Stimulated activated CD4-positive, alpha-beta T cell treated with anti-CD3 and anti-CD28 coated beads, Interleukin-1b, Interleukin-23, amount 100 ng/mL, for 1 hour (primary cell): ENCODE results near the gene ABCC1.
"Not testable (repeated sequence)": the region's sequence is repeated elsewhere in the genome, so short reads cannot be mapped to it uniquely, and the experiment has no call there.

Experiments
- DNase-seq, 2 donors: peaks; one replicate each; pipeline ENCODE4 v3.0.0-alpha.2; 2020; ENCODE audit warnings: low read depth in 2 of 2

Gene ABCC1

DNA sequence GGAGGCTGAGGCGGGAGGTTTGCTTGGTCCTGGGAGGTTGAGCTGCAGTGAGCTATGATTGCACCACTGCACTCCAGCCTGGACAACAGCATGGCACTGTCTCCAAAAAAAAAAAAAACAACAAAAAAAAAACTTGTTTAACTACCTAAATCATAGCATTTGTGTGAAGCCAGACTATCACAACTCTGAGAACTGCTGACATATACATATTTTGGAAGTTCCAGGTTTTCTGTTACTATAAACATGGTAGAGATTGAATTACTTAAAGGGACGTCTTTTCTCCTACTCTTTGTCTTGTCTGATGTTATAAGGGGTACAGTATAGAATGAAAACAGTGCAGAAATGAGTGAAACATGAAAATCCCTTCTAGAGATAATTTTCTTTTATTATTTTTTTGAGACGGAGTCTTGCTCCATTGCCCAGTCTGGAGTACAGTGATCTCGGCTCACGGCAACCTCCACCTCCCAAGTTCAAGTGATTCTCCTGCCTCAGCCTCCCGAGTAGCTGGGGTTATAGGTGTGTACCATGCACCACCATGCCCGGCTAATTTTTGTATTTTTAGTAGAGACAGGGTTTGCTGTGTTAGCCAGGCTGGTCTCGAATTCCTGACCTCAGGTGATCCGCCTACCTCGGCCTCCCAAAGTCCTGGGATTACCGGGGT lies 18.4 kb downstream of the ABCC1 start:
- no peak for DNase-seq

GRCh38 chr16:15970202-15970601 lies 20.8 kb downstream of the ABCC1 start:
- no peak for DNase-seq

GRCh38 chr16:15970743-15971439 lies 21.5 kb downstream of the ABCC1 start:
- no peak for DNase-seq

DNA sequence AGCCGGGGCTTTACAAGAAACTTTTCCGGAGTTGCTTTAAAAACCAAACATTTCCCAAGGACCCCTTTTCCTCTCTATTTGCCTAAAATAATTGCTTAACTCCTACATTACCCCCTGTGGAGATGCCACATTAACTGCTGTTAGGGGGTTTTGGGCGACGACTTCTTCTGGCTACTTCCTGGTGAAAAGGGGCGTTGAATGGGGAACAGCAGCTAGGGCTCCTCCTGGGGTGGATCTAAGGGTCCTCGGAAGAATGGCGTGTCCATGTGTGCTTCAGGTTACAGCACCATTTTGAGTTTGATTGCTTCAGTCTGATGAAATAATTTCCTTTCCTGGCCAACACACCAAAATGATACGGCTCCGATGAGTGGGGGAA lies 22.0 kb downstream of the ABCC1 start:
- no peak for DNase-seq

DNA sequence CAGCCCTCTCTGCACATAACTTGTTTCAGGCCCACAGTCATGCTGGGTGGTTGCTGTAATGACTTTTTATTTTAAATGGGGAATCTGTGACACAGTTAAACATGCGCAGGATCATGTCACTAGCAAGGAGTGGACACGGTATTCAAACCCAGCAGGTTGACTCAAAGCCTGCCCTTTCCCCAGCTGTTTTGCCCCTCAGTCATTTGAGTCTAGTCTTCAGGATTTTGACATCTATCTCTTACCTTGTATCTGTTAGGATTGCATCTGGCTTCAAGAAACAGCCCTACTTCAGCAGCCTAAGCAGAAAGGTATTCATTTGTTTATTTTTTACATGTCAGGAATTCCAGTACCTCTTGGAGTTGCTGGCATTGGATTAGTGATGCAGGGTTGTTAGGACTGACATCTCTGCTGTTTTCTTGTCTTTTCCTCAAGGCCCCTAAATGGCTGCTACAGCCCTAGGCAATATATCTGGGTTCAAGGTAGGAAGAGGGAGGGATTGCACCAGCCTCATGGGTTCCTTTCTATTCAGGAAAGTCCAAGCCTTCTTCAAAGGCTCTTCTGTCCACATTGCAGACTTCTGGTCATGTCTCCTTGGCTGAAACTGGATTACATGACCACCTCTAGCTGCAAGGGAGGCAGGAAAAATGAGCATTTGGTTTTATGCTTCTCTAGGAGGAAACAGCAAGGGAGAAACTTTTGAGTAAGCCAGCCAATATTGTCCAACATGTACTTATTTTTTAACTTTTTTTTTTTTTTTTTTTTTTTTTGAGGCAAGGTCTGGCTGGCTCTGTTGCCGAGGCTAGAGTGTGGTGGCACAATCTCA lies 22.8 kb downstream of the ABCC1 start:
- DNase-seq, result no peak

- no peak for DNase-seq
Observed at GRCh38 chr16:15973421-15973820, 24.0 kb downstream of the ABCC1 start.

DNA sequence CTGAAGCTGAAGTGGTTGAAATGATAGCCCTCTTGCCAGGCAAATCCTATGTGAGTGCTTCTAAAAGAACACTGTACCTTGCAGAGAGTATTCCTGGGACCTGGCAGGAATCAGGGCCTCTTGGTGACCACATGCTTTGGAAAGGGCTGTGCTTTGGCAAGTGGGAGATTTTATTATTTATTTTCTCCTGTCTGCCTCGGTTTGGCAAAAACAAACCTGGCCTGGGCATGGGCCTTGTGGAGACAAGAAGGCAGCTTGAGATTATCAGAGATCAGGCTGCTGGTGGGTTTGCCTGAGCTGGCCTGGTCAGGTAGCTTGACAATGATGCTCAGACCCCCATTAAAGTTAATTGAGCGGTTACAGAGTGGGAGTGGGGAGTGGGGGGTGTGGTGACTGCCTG lies 24.6 kb downstream of the ABCC1 start:
- no peak for DNase-seq

DNA sequence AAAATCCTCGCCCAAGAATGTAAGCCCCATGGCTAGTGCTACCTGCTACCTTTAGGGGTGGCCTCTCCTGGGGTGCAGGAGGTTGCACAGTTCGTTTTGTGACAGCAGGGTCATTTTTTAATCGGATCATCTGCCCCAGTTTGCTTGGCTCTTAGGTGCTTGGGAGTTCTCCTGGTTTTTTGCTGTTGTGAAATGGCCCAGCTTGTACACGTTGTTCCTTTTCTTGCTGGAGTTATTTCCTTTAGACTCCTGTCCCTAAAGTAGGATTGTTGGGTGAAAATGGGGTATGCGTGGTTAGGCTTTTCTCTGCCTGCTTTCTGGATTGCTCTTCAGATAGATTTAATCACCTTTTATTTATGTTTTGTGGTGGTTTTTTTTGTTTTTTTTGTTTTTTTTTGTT lies 25.8 kb downstream of the ABCC1 start:
- DNase-seq, result no peak

DNA sequence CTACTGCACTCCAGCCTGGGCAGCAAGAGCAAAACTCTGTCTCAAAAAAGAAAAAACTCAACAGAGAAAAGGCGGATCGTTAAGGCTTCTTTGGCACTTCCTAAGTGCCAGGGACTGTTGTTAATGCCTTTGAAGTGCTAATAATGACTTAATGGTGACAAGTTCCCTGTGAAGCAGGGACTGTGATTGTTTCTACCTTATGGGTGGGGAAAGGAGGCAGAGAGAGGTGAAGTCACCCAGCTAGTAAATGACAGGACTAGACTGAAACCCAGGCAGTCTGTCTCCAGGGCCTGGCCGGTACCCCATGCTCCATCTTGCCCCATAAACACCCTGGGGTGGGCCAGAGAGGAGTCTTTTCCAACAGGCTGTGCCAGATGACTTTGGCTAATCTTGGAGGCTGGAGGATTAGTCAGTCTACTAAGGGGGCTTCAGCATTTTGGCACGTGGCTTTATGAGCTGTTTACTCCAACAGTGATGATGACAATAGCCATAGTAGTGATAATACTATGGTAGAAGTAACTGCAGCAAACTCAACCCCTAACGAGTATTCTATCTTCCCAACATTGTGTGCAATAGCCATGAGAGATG lies 26.9 kb downstream of the ABCC1 start:
- no peak for DNase-seq

GRCh38 chr16:15976929-15977637 lies 27.7 kb downstream of the ABCC1 start:
- no peak for DNase-seq

DNA sequence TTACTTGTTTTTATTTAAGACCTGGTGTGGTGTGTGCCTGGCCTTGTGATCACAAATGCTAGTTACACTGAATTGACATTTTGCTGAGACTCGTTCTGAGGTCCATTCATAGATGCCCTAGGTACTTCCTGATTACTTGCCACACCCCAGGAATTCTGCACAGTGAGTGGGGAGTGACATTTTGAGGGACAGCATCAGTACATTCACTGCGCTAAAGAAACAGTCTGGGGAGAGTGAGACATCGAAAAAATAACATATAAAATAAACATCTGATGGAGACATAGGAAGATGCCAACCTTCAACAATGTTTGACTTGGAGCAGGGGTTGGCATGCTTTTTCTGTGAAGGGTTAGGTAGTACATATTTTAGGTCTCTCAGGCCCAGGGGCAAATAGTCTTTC lies 30.4 kb downstream of the ABCC1 start:
- DNase-seq, result no peak

DNA sequence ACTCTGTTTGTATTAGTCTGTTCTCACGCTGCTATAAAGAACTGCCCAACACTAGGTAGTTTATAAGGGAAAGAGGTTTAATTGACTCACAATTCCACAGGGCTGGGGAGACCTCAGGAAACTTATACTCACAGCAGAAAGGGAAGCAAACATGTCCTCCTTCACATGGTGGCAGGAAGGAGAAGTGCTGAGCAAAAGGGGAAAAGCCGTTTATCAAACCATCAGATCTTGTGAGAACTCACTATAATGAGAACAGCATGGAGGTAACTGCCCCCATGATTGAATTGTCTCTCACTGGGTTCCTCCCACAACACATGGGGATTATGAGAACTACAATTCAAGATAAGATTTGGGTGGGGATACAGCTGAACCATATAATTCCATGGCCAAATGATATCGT lies 30.9 kb downstream of the ABCC1 start:
- no peak for DNase-seq

DNA sequence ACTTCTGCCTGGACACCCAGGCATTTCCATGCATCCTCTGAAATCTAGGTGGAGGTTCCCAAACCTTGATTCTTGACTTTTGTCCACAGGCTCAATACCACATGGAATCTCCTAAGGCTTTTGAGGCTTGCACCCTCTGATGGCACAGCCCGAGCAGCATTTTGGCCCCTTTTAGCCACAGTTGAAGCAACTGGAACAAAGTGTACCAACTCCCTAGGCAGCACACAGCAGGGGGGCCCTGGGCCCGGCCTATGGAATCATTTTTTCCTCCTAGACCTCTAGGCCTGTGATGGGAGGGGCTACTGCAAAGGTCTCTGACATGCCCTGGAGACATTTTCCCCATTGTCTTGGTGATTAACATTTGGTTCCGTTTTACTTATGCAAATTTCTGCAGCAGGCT lies 32.0 kb downstream of the ABCC1 start:
- DNase-seq, result no peak

GRCh38 chr16:15982194-15982915 lies 32.9 kb downstream of the ABCC1 start:
- DNase-seq, result not testable (repeated sequence)

- DNase-seq, result no peak
Observed at GRCh38 chr16:15983898-15984297, 34.5 kb downstream of the ABCC1 start.

DNA sequence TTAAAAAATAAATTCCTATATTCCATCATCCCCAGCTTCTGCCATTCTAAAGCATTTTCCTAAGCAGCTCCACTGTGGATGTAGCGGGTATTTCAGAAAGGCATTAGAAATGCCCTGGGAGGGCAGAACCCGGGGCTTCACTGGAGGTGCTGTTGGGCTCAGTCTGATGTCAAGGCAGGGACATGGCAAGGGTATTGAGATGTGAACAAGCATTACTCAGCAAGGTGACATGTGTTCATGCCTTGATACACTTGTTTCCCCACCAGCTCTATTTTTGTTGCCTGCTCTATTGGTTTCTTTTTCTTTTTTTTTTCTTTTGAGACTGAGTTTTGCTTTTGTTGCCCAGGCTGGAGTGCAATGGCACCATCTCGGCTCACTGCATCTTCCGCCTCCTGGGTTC lies 35.7 kb downstream of the ABCC1 start:
- no peak for DNase-seq

DNA sequence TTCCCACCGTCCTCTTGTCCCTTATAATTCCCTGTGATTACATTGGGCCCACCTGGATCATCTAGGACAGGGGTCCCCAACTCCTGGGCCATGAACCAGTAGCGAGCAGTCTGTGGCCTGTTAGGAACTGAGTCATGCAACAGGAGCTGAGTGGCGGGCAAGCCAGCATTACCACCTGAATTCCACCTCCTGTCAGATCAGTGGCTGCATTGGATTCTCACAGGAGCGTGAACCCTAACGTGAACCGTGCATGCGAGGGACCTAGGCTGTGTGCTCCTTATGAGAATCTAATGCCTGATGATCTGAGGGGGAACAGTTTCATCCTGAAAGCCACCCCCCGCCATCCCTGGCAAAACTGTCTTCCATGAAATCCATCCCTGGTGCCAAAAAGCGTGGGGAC lies 36.8 kb downstream of the ABCC1 start:
- DNase-seq, result no peak

GRCh38 chr16:15988268-15989013 lies 39.0 kb downstream of the ABCC1 start:
- no peak for DNase-seq

- no peak for DNase-seq
Observed at GRCh38 chr16:15990902-15991301, 41.5 kb downstream of the ABCC1 start.

GRCh38 chr16:15993128-15993527 lies 43.7 kb downstream of the ABCC1 start:
- DNase-seq, result no peak
